ENCODE measurements around the gene SOCS7. TPM values are rescaled to one million over a fixed set of nuclear protein-coding genes. Genes with fewer than 3 reads are reported as not detected.

The SOCS7 gene
- total and polyA plus RNA-seq, 2 of the 4 experiments (the other 2 are of a cell fraction), result 6.5 to 6.8 TPM

DNA sequence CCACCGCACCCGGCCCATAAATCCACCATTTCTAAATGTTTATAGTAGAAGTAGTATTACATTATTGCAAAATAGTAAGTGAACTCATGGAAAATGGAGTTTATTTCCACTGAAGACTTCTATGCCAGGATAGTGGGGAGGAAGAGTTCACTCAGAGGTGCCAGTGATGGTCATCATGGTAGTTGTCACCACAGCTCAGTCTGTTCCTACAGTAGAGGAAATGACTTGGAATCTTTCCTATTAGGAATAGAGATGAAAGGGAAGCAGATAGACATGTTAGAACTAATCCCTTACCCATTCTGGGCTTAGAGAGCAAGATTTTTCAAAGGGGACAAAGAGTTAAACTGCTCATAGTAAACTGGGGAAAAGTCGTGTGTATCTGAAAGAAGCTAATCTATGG lies 34.6 kb upstream of the SOCS7 start:
- no peaks in the 10 kb centered on the region for H3K9me3 ChIP-seq (ENCODE audit: control insufficient read depth, insufficient read depth, low read length)
- no TSS peak for BruUV-seq (replicated peaks)
- no peak overlapping the region for H3K4ac ChIP-seq (ENCODE audit: low read depth, low read length)
- no peak overlapping the region for H3K56ac ChIP-seq (ENCODE audit: extremely low read depth, insufficient read depth, low read length)
- H2AK5ac ChIP-seq (ENCODE audit: low read depth, low read length), result no peak overlapping the region
- in situ Hi-C loops (cut with MboI; ENCODE audit: low sequenced_read_pairs), result no loop called here
- H3K36me3 ChIP-seq (ENCODE audit: control insufficient read depth, insufficient read depth, low read length), result peaks cover 14% of the 10 kb centered on the region
- no peaks in the 10 kb centered on the region for H3K9me1 ChIP-seq (ENCODE audit: insufficient read depth, low read length)
- no peaks in the 10 kb centered on the region for H4K20me1 ChIP-seq (ENCODE audit: insufficient read depth, low read length)
- no peak overlapping the region for H3K27ac ChIP-seq (ENCODE audit: insufficient read depth, low read length)
- H3K4me3 ChIP-seq (ENCODE audit: insufficient read depth, low read depth, low read length), result no peak overlapping the region
- H2AK9ac ChIP-seq (replicated peaks; ENCODE audit: low read depth, low read length, poor library complexity), result no peak overlapping the region
- no CpG with 5 or more reads among the region's 3 CpGs for WGBS, 2 experiments (ENCODE audit: extremely low coverage in 2 of 2, insufficient read length in 1 of 2)
- H3K4me1 ChIP-seq (ENCODE audit: control insufficient read depth, insufficient read depth, low read length), result peaks cover 1% of the 10 kb centered on the region; the same call in 1 of the 2 replicates
- H3K27me3 ChIP-seq (ENCODE audit: control insufficient read depth, insufficient read depth, low read length), result no peaks in the 10 kb centered on the region
- ChIA-PET POLR2A (ENCODE audit: unreplicated experiment) (no interaction called here), CTCF (no interaction called here)
- H3K23ac ChIP-seq (ENCODE audit: low read depth, low read length), result peak overlapping the region; percentile 49; the same call in 1 of the 2 replicates
- peak overlapping the region; percentile 68; the same call in 1 of the 2 replicates for H3K18ac ChIP-seq (ENCODE audit: low read depth, low read length)
- no peak overlapping the region for H2BK15ac ChIP-seq (ENCODE audit: low read depth, low read length)
- DNase-seq (no peak), ATAC-seq (ENCODE audit: low read depth) (no peak)
- H3K79me1 ChIP-seq (ENCODE audit: low read depth in 1 of 2, low read length in 2 of 2), result no peaks in the 10 kb centered on the region
- intact Hi-C loops (cut with micrococcal nuclease), result no loop called here
- H3K4me2 ChIP-seq (ENCODE audit: low read depth, low read length), result no peak overlapping the region
- H4K91ac ChIP-seq (ENCODE audit: insufficient read depth, low read depth, low read length), result no peak overlapping the region
- dilution Hi-C loops (cut with HindIII; ENCODE audit: low sequenced_read_pairs, unreplicated experiment), result no loop called here
- H2BK5ac ChIP-seq (ENCODE audit: low read depth, low read length, poor library complexity, severe bottlenecking), result peak overlapping the region; percentile 67
- no peak overlapping the region; the same call in 1 of the 2 replicates for H3K14ac ChIP-seq (replicated peaks; ENCODE audit: low read depth, low read length)
- TF ChIP-seq RCOR1 (IDR thresholded peaks at IDR 0.05; ENCODE audit: insufficient replicate concordance, low read length) (no peak), POLR2A (IDR thresholded peaks at IDR 0.05; ENCODE audit: low read depth, low read length) (no peak), BHLHE40 (IDR thresholded peaks at IDR 0.05; ENCODE audit: low read depth, low read length) (no peak), MAFK (IDR thresholded peaks at IDR 0.05; ENCODE audit: low read depth, low read length) (no peak), SMC3 (IDR thresholded peaks at IDR 0.05; ENCODE audit: low read depth, low read length) (no peak), NFE2L2 (IDR thresholded peaks at IDR 0.05; ENCODE audit: low read depth, low read length) (no peak), RFX5 (IDR thresholded peaks at IDR 0.05; ENCODE audit: low read depth, low read length) (no peak), MXI1 (IDR thresholded peaks at IDR 0.05; ENCODE audit: borderline replicate concordance, low read depth, low read length) (no peak), RAD21 (IDR thresholded peaks at IDR 0.05; ENCODE audit: low read length) (no peak), CHD1 (IDR thresholded peaks at IDR 0.05; ENCODE audit: low read depth, low read length) (no peak), MAZ (IDR thresholded peaks at IDR 0.05; ENCODE audit: borderline replicate concordance, low read depth, low read length) (no peak), CEBPB (IDR thresholded peaks at IDR 0.05; ENCODE audit: low read depth, low read length) (no peak), FOS (IDR thresholded peaks at IDR 0.05; ENCODE audit: low read depth, low read length) (no peak)
- TF ChIP-seq, protein P1, sequence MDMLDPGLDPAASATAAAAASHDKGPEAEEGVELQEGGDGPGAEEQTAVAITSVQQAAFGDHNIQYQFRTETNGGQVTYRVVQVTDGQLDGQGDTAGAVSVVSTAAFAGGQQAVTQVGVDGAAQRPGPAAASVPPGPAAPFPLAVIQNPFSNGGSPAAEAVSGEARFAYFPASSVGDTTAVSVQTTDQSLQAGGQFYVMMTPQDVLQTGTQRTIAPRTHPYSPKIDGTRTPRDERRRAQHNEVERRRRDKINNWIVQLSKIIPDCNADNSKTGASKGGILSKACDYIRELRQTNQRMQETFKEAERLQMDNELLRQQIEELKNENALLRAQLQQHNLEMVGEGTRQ (IDR thresholded peaks at IDR 0.05; ENCODE audit: low read depth, low read length), result no peak
- TF ChIP-seq, protein P2, sequence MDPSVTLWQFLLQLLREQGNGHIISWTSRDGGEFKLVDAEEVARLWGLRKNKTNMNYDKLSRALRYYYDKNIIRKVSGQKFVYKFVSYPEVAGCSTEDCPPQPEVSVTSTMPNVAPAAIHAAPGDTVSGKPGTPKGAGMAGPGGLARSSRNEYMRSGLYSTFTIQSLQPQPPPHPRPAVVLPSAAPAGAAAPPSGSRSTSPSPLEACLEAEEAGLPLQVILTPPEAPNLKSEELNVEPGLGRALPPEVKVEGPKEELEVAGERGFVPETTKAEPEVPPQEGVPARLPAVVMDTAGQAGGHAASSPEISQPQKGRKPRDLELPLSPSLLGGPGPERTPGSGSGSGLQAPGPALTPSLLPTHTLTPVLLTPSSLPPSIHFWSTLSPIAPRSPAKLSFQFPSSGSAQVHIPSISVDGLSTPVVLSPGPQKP (IDR thresholded peaks at IDR 0.05; ENCODE audit: borderline replicate concordance, low read depth, low read length), result no peak
- TF ChIP-seq, protein P3, sequence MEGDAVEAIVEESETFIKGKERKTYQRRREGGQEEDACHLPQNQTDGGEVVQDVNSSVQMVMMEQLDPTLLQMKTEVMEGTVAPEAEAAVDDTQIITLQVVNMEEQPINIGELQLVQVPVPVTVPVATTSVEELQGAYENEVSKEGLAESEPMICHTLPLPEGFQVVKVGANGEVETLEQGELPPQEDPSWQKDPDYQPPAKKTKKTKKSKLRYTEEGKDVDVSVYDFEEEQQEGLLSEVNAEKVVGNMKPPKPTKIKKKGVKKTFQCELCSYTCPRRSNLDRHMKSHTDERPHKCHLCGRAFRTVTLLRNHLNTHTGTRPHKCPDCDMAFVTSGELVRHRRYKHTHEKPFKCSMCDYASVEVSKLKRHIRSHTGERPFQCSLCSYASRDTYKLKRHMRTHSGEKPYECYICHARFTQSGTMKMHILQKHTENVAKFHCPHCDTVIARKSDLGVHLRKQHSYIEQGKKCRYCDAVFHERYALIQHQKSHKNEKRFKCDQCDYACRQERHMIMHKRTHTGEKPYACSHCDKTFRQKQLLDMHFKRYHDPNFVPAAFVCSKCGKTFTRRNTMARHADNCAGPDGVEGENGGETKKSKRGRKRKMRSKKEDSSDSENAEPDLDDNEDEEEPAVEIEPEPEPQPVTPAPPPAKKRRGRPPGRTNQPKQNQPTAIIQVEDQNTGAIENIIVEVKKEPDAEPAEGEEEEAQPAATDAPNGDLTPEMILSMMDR (conservative IDR thresholded peaks at IDR 0.05; ENCODE audit: low read depth, low read length), result no peak
- peak overlapping the region; percentile 90; the same call in 1 of the 2 replicates for H4K5ac ChIP-seq (ENCODE audit: low read depth, low read length)
- no peak overlapping the region for H2BK20ac ChIP-seq (ENCODE audit: low read depth, low read length)
- H4K8ac ChIP-seq (ENCODE audit: low read depth in 2 of 2, low read length in 2 of 2), result peak overlapping the region in 1 of 2 experiments; percentile 2; a peak in 1 of 4 replicates
- no peak overlapping the region for H2AFZ ChIP-seq (replicated peaks; ENCODE audit: low read length, poor library complexity)
- H3K9ac ChIP-seq (ENCODE audit: low read depth, low read length), result no peak overlapping the region
- H2BK120ac ChIP-seq (ENCODE audit: low read depth, low read length), result no peak overlapping the region
